ENCODE measurements around the gene KMT5B.

The KMT5B gene

GRCh38 chr11:68231621-68232020 lies 18.5 kb upstream of the KMT5B start:
- Mint-ChIP-seq H3K36me3 (peaks cover 10% of the 10 kb centered on the region), H3K9me3 (peaks cover 5% of the 10 kb centered on the region), H3K27ac (no peak overlapping the region), H3K4me3 (no peak overlapping the region), H3K4me1 (no peaks in the 10 kb centered on the region), H3K27me3 (peaks cover 3% of the 10 kb centered on the region)

- Mint-ChIP-seq H3K27ac (no peak overlapping the region), H3K9me3 (peaks cover 5% of the 10 kb centered on the region), H3K36me3 (peaks cover 10% of the 10 kb centered on the region), H3K4me3 (no peak overlapping the region), H3K4me1 (no peaks in the 10 kb centered on the region), H3K27me3 (peaks cover 3% of the 10 kb centered on the region)
Measured at GRCh38 chr11:68229601-68230000, 16.5 kb upstream of the KMT5B start.

- H3K36me3 Mint-ChIP-seq = peaks cover 10% of the 10 kb centered on the region
Measured at GRCh38 chr11:68226421-68226820, 13.3 kb upstream of the KMT5B start.

GRCh38 chr11:68224606-68225005 lies 11.5 kb upstream of the KMT5B start:
- Mint-ChIP-seq H3K27me3 (no peaks in the 10 kb centered on the region), H3K4me1 (no peaks in the 10 kb centered on the region), H3K36me3 (peaks cover 5% of the 10 kb centered on the region), H3K9me3 (peaks cover 5% of the 10 kb centered on the region), H3K4me3 (no peak overlapping the region), H3K27ac (no peak overlapping the region)

More at GRCh38 chr11:68226421-68226820, 13.3 kb upstream of the KMT5B start:
- Mint-ChIP-seq H3K27ac (peak overlapping the region; percentile 76), H3K4me1 (no peaks in the 10 kb centered on the region), H3K9me3 (peaks cover 5% of the 10 kb centered on the region), H3K4me3 (no peak overlapping the region), H3K27me3 (no peaks in the 10 kb centered on the region)

GRCh38 chr11:68223275-68223674 lies 10.2 kb upstream of the KMT5B start:
- no peaks in the 10 kb centered on the region for H3K9me3 Mint-ChIP-seq
- peaks cover 1% of the 10 kb centered on the region for H3K36me3 Mint-ChIP-seq
- H3K27me3 Mint-ChIP-seq = no peaks in the 10 kb centered on the region
- no peak overlapping the region for H3K4me3 Mint-ChIP-seq
- no peak overlapping the region for H3K27ac Mint-ChIP-seq
- no peaks in the 10 kb centered on the region for H3K4me1 Mint-ChIP-seq

GRCh38 chr11:68221406-68221805 lies 8.3 kb upstream of the KMT5B start:
- H3K36me3 Mint-ChIP-seq = no peaks in the 10 kb centered on the region
- H3K27me3 Mint-ChIP-seq = no peaks in the 10 kb centered on the region
- no peak overlapping the region for H3K4me3 Mint-ChIP-seq
- H3K27ac Mint-ChIP-seq = no peak overlapping the region
- no peaks in the 10 kb centered on the region for H3K4me1 Mint-ChIP-seq
- H3K9me3 Mint-ChIP-seq = no peaks in the 10 kb centered on the region

- Mint-ChIP-seq H3K36me3 (no peaks in the 10 kb centered on the region), H3K27ac (no peak overlapping the region), H3K27me3 (no peaks in the 10 kb centered on the region), H3K4me3 (no peak overlapping the region), H3K4me1 (peaks cover 25% of the 10 kb centered on the region), H3K9me3 (no peaks in the 10 kb centered on the region)
Measured at GRCh38 chr11:68216171-68216938, 3.3 kb upstream of the KMT5B start.

- no peaks in the 10 kb centered on the region for H3K9me3 Mint-ChIP-seq
- H3K36me3 Mint-ChIP-seq = no peaks in the 10 kb centered on the region
- H3K4me3 Mint-ChIP-seq = peak overlapping the region; percentile 82
- peak overlapping the region; percentile 74 for H3K27ac Mint-ChIP-seq
- H3K27me3 Mint-ChIP-seq = no peaks in the 10 kb centered on the region
- peaks cover 32% of the 10 kb centered on the region for H3K4me1 Mint-ChIP-seq
Measured at GRCh38 chr11:68215524-68216170, 2.6 kb upstream of the KMT5B start.

GRCh38 chr11:68215087-68215445 lies 2.0 kb upstream of the KMT5B start:
- peaks cover 38% of the 10 kb centered on the region for H3K4me1 Mint-ChIP-seq
- H3K36me3 Mint-ChIP-seq = no peaks in the 10 kb centered on the region
- no peaks in the 10 kb centered on the region for H3K9me3 Mint-ChIP-seq
- no peaks in the 10 kb centered on the region for H3K27me3 Mint-ChIP-seq
- peak overlapping the region; percentile 82 for H3K4me3 Mint-ChIP-seq
- H3K27ac Mint-ChIP-seq = peak overlapping the region; percentile 74

- Mint-ChIP-seq H3K4me1 (peaks cover 44% of the 10 kb centered on the region), H3K27ac (peak overlapping the region; percentile 86), H3K27me3 (no peaks in the 10 kb centered on the region), H3K36me3 (no peaks in the 10 kb centered on the region), H3K4me3 (peak overlapping the region; percentile 82), H3K9me3 (no peaks in the 10 kb centered on the region)
Measured at GRCh38 chr11:68214173-68215086, 1.3 kb upstream of the KMT5B start.

- Mint-ChIP-seq H3K4me3 (peak overlapping the region; percentile 82), H3K9me3 (no peaks in the 10 kb centered on the region), H3K27me3 (no peaks in the 10 kb centered on the region), H3K4me1 (peaks cover 51% of the 10 kb centered on the region), H3K27ac (no peak overlapping the region), H3K36me3 (no peaks in the 10 kb centered on the region)
Measured at GRCh38 chr11:68213555-68214172, 568 bp upstream of the KMT5B start.

GRCh38 chr11:68212421-68213134 lies 518 bp downstream of the KMT5B start:
- Mint-ChIP-seq H3K27me3 (no peaks in the 10 kb centered on the region), H3K4me1 (peaks cover 56% of the 10 kb centered on the region), H3K4me3 (peak overlapping the region; percentile 96), H3K9me3 (no peaks in the 10 kb centered on the region), H3K27ac (peak overlapping the region; percentile 99), H3K36me3 (no peaks in the 10 kb centered on the region)

- Mint-ChIP-seq H3K36me3 (no peaks in the 10 kb centered on the region), H3K4me1 (peaks cover 65% of the 10 kb centered on the region), H3K27ac (peak overlapping the region; percentile 94)
Measured at GRCh38 chr11:68211546-68211945, 1.6 kb downstream of the KMT5B start.

GRCh38 chr11:68206211-68206610 lies 6.9 kb downstream of the KMT5B start:
- Mint-ChIP-seq H3K9me3 (no peaks in the 10 kb centered on the region), H3K4me1 (peaks cover 78% of the 10 kb centered on the region), H3K27ac (peak overlapping the region; percentile 89), H3K36me3 (no peaks in the 10 kb centered on the region), H3K27me3 (no peaks in the 10 kb centered on the region), H3K4me3 (peak overlapping the region; percentile 35)

More at GRCh38 chr11:68211546-68211945, 1.6 kb downstream of the KMT5B start:
- Mint-ChIP-seq H3K27me3 (no peaks in the 10 kb centered on the region), H3K9me3 (no peaks in the 10 kb centered on the region), H3K4me3 (peak overlapping the region; percentile 96)

GRCh38 chr11:68204402-68204801 lies 8.7 kb downstream of the KMT5B start:
- H3K4me1 Mint-ChIP-seq = peaks cover 78% of the 10 kb centered on the region
- H3K36me3 Mint-ChIP-seq = peaks cover 4% of the 10 kb centered on the region

More at GRCh38 chr11:68204402-68204801, 8.7 kb downstream of the KMT5B start:
- Mint-ChIP-seq H3K27ac (no peak overlapping the region), H3K27me3 (no peaks in the 10 kb centered on the region), H3K9me3 (no peaks in the 10 kb centered on the region), H3K4me3 (no peak overlapping the region)
